CD14-positive monocyte (primary cell): ENCODE results near the gene ANKRD44. TPM values are rescaled to one million over a fixed set of nuclear protein-coding genes. Genes with fewer than 3 reads are reported as not detected.
A peak's percentile ranks its signal among the peaks of the same experiment; 100 is the strongest.

Source experiments
- DNase-seq, 3 donors: peaks; one replicate each; pipeline ENCODE4 v3.0.0-alpha.2; 2011 to 2022
- H2AFZ ChIP-seq: 2 replicates; pipeline ENCODE4 v1.6.0; 2012; ENCODE audit warnings: mild to moderate bottlenecking, low read depth, low read length, inconsistent platforms; ENCODE audit not compliant: insufficient read depth, poor library complexity, severe bottlenecking
- H3K27ac ChIP-seq, 2 donors: 1 replicate in 1 of 2; 2 replicates in 1 of 2; pipeline ENCODE4 v1.5.1; 2012 to 2013; ENCODE audit warnings: low read length in 2 of 2, control low read depth in 1 of 2, inconsistent platforms in 1 of 2, low read depth in 1 of 2, mild to moderate bottlenecking in 1 of 2
- H3K27me3 ChIP-seq, 2 donors: one replicate each; pipeline versions ENCODE4 v1.6.0 to v1.6.1; 2011 to 2013; ENCODE audit warnings: low read length in 2 of 2; ENCODE audit not compliant: control insufficient read depth in 2 of 2, insufficient read depth in 2 of 2
- H3K36me3 ChIP-seq, 2 donors: replicated peaks in 1 of 2; 1 replicate in 1 of 2; 2 replicates in 1 of 2; pipeline versions ENCODE4 v1.5.1 to v1.6.1; 2012 to 2013; ENCODE audit warnings: low read length in 2 of 2, control low read depth in 1 of 2, inconsistent platforms in 1 of 2, mild to moderate bottlenecking in 1 of 2; ENCODE audit not compliant: insufficient read depth in 2 of 2, control insufficient read depth in 1 of 2
- H3K4me1 ChIP-seq, 2 donors: 1 replicate in 1 of 2; 2 replicates in 1 of 2; pipeline versions ENCODE4 v1.5.1 to v1.6.1; 2012 to 2013; ENCODE audit warnings: low read length in 2 of 2, control low read depth in 1 of 2, inconsistent platforms in 1 of 2, mild to moderate bottlenecking in 1 of 2, moderate library complexity in 1 of 2; ENCODE audit not compliant: insufficient read depth in 2 of 2, control insufficient read depth in 1 of 2
- H3K4me2 ChIP-seq: replicated peaks from 2 replicates; pipeline ENCODE3; 2012; ENCODE audit warnings: low read length, moderate library complexity, mild to moderate bottlenecking; ENCODE audit not compliant: poor library complexity, severe bottlenecking; ENCODE audit errors: extremely low read depth
- H3K4me3 ChIP-seq, 3 experiments: fragments of 200-600 bp in 1 of 3; sonication (generic) in 1 of 3; replicated peaks in 1 of 3; 1 replicate in 2 of 3; 2 replicates in 1 of 3; pipeline ENCODE4 v1.5.1; 2011 to 2013; ENCODE audit warnings: low read length in 3 of 3, mild to moderate bottlenecking in 3 of 3, control low read depth in 2 of 3, low read depth in 2 of 3, inconsistent platforms in 1 of 3, moderate library complexity in 1 of 3
- H3K79me2 ChIP-seq: 2 replicates; pipeline ENCODE4 v1.6.0; 2012; ENCODE audit warnings: mild to moderate bottlenecking, control low read depth, inconsistent platforms, low read length, moderate library complexity; ENCODE audit not compliant: insufficient read depth
- H3K9ac ChIP-seq: 2 replicates; pipeline ENCODE4 v1.6.0; 2017; ENCODE audit warnings: low read length, mild to moderate bottlenecking; ENCODE audit not compliant: insufficient read depth, poor library complexity, severe bottlenecking
- H3K9me3 ChIP-seq, 2 donors: replicated peaks in 1 of 2; 1 replicate in 1 of 2; 2 replicates in 1 of 2; pipeline versions ENCODE4 v1.5.1 to v1.6.1; 2012 to 2013; ENCODE audit warnings: low read length in 2 of 2, control low read depth in 1 of 2; ENCODE audit not compliant: control insufficient read depth in 1 of 2, insufficient read depth in 1 of 2
- H4K20me1 ChIP-seq: 2 replicates; pipeline ENCODE4 v1.6.0; 2012; ENCODE audit warnings: mild to moderate bottlenecking, low read length, control low read depth, moderate library complexity; ENCODE audit not compliant: insufficient read depth
- H3K27ac Mint-ChIP-seq, 7 donors: one replicate each; pipeline ENCODE4 v1.8.0; 2020; ENCODE audit warnings: mild to moderate bottlenecking in 7 of 7, mixed read lengths in 7 of 7, moderate library complexity in 6 of 7, inconsistent platforms in 2 of 7
- H3K27me3 Mint-ChIP-seq, 3 donors: one replicate each; pipeline ENCODE4 v1.8.0; 2021 to 2022; ENCODE audit warnings: low read depth in 3 of 3, mild to moderate bottlenecking in 3 of 3, mixed read lengths in 3 of 3, moderate library complexity in 3 of 3, inconsistent platforms in 1 of 3
- H3K36me3 Mint-ChIP-seq, 2 donors: one replicate each; pipeline ENCODE4 v1.8.0; 2020; ENCODE audit warnings: mixed read lengths in 2 of 2, inconsistent platforms in 1 of 2, mild to moderate bottlenecking in 1 of 2
- H3K4me1 Mint-ChIP-seq: one replicate; pipeline ENCODE4 v1.8.0; 2020; ENCODE audit warnings: mild to moderate bottlenecking, mixed read lengths
- H3K4me3 Mint-ChIP-seq, 2 donors: one replicate each; pipeline ENCODE4 v1.8.0; 2020; ENCODE audit warnings: mild to moderate bottlenecking in 2 of 2, mixed read lengths in 2 of 2, moderate library complexity in 1 of 2
- H3K9me3 Mint-ChIP-seq, 7 donors: one replicate each; pipeline ENCODE4 v1.8.0; 2020 to 2022; ENCODE audit warnings: mixed read lengths in 7 of 7, mild to moderate bottlenecking in 6 of 7, moderate library complexity in 6 of 7, inconsistent platforms in 2 of 7
- WGBS: methylation state at CpG from one replicate; pipeline ENCODE4 v1.1.5; 2013; ENCODE audit warnings: missing lambda C conversion rate; ENCODE audit not compliant: insufficient coverage; 5-methylcytosine and 5-hydroxymethylcytosine counted together
- intact Hi-C, 2 donors: fragments of 100-400 bp; cut with micrococcal nuclease; formaldehyde crosslinking; loops; one replicate each; pipeline versions ENCODE4 v1.15.0 to v1.15.1; 2023
- polyA plus RNA-seq, 3 donors: library from polyadenylated mRNA; depleted of rRNA in 1 of 3; unstranded in 2 of 3; stranded (reverse) in 1 of 3; fragments of 300-500 nt in 2 of 3; fragments of >200 nt in 1 of 3; fragmentation: Illumina TruSeq in 2 of 3; gene quantifications; 1 replicate in 2 of 3; 2 replicates in 1 of 3; pipeline ENCODE4 v1.2.3, GENCODE V29; 2012 to 2021
- TF ChIP-seq, protein P1 (sequence below): fragments of 200-600 bp; IDR thresholded peaks from one replicate; pipeline ENCODE4 v1.8.0; 2022; ENCODE audit warnings: antibody characterized with exemption, mild to moderate bottlenecking

ANKRD44 gene
- polyA plus RNA-seq, 3 donors = 55.7 to 91.9 (median 64.9) TPM

DNA sequence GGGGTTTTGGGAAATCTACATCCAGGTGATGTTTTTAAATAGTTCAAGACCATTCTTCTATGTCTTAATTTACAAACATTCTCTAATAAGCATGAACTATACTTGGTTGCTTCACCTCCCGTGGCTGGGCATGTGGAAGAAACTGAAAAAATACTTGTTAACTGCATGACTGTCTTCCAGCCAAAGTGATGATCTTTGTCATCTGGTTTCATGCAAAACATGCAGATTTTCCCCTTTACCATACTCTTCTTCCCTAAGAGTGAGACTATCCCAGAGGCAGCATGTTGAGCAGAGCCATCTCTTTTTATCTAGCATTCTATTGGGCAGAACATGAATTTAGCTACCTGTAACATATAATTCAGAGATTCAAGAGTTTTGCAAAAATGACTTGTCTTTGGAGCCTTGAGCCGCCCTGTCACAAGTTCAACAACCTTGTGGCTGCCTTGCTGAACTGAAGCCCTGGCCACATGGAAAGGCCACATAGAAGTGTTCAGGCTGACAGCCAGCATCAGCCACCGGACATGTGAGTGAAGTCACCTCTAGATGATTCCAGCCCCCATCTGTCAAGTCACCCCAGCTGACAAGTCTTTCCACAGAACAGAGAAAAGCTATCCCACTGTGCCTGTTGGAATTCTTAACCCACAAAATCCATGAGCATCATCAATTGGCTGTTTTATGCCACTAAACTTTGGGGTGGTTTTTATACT, 142.8 kb downstream of the ANKRD44 start:
- H3K36me3 ChIP-seq = peaks cover 2 to 38% of the 10 kb centered on the region in 2 donors
- no peak overlapping the region for H2AFZ ChIP-seq
- no peak overlapping the region for H3K4me3 Mint-ChIP-seq
- no peak overlapping the region for H3K9ac ChIP-seq
- H3K4me2 ChIP-seq = no peak overlapping the region
- peak overlapping the region in 1 of 2 donors; percentile 5 for H3K27ac ChIP-seq
- peaks cover 0 to 1% (median 0%) of the 10 kb centered on the region in 3 donors for H3K27me3 Mint-ChIP-seq
- peaks cover 26% of the 10 kb centered on the region for H3K4me1 Mint-ChIP-seq
- no peaks in the 10 kb centered on the region for H3K27me3 ChIP-seq
- WGBS = 97% methylated on average over 3 of the region's 3 CpGs
- H3K9me3 ChIP-seq = no peaks in the 10 kb centered on the region
- peaks cover 100% of the 10 kb centered on the region for H4K20me1 ChIP-seq
- H3K36me3 Mint-ChIP-seq = peaks cover 22 to 32% of the 10 kb centered on the region in 2 donors
- intact Hi-C loops = loop anchor here (5.0 to 10.0 kb wide), 3 partner anchors 50 to 183 kb away; no protein-coding TSS in a partner anchor
- H3K4me3 ChIP-seq = no peak overlapping the region
- TF ChIP-seq, protein P1, sequence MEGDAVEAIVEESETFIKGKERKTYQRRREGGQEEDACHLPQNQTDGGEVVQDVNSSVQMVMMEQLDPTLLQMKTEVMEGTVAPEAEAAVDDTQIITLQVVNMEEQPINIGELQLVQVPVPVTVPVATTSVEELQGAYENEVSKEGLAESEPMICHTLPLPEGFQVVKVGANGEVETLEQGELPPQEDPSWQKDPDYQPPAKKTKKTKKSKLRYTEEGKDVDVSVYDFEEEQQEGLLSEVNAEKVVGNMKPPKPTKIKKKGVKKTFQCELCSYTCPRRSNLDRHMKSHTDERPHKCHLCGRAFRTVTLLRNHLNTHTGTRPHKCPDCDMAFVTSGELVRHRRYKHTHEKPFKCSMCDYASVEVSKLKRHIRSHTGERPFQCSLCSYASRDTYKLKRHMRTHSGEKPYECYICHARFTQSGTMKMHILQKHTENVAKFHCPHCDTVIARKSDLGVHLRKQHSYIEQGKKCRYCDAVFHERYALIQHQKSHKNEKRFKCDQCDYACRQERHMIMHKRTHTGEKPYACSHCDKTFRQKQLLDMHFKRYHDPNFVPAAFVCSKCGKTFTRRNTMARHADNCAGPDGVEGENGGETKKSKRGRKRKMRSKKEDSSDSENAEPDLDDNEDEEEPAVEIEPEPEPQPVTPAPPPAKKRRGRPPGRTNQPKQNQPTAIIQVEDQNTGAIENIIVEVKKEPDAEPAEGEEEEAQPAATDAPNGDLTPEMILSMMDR = no peak
- peaks cover 10 to 13% of the 10 kb centered on the region in 2 donors for H3K4me1 ChIP-seq
- H3K27ac Mint-ChIP-seq = peak overlapping the region in 3 of 7 donors; percentile 47 to 69 (median 66)
- H3K79me2 ChIP-seq = peaks cover 89% of the 10 kb centered on the region
- no peaks in the 10 kb centered on the region for H3K9me3 Mint-ChIP-seq
- DNase-seq = no peak

DNA sequence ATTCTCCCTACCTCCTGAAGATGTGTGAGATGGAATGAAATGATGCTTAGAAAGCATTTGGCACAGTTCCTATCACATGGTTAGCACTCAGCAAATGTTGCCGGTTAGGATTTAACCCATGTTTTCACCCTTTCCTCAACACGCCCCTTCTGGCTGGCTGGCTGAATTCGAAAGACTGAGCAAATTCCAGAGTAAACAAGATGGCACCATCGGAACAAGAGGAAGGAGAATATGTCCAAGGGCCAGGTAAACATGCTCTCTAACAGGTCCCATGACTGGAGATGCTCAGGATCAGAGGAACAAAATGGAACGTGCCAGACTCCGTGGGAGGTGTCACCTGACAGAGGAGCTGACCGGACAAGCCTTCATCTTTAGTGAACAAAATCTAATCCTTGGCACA, 145.6 kb downstream of the ANKRD44 start:
- Mint-ChIP-seq H3K27me3 (peaks cover 0 to 1% (median 0%) of the 10 kb centered on the region in 3 donors), H3K36me3 (peaks cover 18 to 20% of the 10 kb centered on the region in 2 donors), H3K27ac (peak overlapping the region in 2 of 7 donors; percentile 35 to 69), H3K9me3 (no peaks in the 10 kb centered on the region), H3K4me1 (peaks cover 52% of the 10 kb centered on the region), H3K4me3 (no peak overlapping the region)
- H3K9me3 ChIP-seq = no peaks in the 10 kb centered on the region
- TF ChIP-seq, protein P1 = no peak
- H3K36me3 ChIP-seq = peaks cover 0 to 24% of the 10 kb centered on the region in 2 donors
- H3K27ac ChIP-seq = peak overlapping the region in 1 of 2 donors; percentile 34
- intact Hi-C loops = loop anchor here (5.0 to 10.0 kb wide), 3 partner anchors 48 to 180 kb away; no protein-coding TSS in a partner anchor
- H3K27me3 ChIP-seq = no peaks in the 10 kb centered on the region
- H3K4me3 ChIP-seq = no peak overlapping the region
- peaks cover 100% of the 10 kb centered on the region for H4K20me1 ChIP-seq
- H2AFZ ChIP-seq = no peak overlapping the region
- H3K4me2 ChIP-seq = no peak overlapping the region
- H3K79me2 ChIP-seq = peaks cover 98% of the 10 kb centered on the region
- 92% methylated on average over 3 of the region's 7 CpGs for WGBS
- no peak for DNase-seq
- peaks cover 18 to 31% of the 10 kb centered on the region in 2 donors for H3K4me1 ChIP-seq
- no peak overlapping the region for H3K9ac ChIP-seq
